Measurements from ENCODE around the gene PTPRT.

DNA sequence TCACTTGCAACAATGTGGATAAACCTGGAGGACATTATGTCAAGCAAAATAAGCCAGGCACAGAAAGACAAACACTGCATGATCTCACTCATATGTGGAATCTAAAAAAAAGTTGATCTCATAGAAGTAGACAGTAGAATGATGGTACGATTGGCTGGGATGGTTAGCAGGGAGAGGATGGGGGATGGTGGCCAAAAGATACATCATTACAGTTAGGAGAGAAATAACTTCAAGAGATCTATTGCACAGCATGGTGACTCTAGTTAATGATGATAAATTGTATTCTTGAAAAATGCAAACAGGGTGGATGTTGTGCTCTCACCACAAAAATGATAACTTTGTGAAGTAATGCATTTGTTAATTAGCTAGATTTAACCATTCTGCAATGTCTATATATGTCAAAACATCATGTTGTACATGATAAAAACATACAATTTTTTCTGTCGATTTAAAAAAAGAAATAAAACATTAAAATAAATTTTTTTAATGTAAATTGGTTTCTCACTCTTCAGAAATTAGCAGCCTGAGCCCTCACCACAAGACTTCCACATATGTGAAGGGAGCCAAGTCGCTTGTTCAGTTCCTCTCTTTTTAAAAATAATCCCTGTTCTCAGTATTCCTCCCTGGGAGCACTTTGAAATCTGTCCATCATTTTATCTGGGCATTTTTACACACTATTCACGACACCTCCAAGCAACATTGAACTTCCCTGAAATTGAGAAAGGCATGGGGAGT, 34.2 kb downstream of the PTPRT start:
- TF ChIP-seq EHMT2 (IDR thresholded peaks at IDR 0.05; ENCODE audit: low read depth): no peak
- TF ChIP-seq, protein P1, sequence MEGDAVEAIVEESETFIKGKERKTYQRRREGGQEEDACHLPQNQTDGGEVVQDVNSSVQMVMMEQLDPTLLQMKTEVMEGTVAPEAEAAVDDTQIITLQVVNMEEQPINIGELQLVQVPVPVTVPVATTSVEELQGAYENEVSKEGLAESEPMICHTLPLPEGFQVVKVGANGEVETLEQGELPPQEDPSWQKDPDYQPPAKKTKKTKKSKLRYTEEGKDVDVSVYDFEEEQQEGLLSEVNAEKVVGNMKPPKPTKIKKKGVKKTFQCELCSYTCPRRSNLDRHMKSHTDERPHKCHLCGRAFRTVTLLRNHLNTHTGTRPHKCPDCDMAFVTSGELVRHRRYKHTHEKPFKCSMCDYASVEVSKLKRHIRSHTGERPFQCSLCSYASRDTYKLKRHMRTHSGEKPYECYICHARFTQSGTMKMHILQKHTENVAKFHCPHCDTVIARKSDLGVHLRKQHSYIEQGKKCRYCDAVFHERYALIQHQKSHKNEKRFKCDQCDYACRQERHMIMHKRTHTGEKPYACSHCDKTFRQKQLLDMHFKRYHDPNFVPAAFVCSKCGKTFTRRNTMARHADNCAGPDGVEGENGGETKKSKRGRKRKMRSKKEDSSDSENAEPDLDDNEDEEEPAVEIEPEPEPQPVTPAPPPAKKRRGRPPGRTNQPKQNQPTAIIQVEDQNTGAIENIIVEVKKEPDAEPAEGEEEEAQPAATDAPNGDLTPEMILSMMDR (IDR thresholded peaks at IDR 0.05): no peak

Data from A549 (cell line).